Measurements from ENCODE around the gene MCF2L.
A peak's percentile ranks its signal among the peaks of the same experiment; 100 is the strongest.
"Not testable (repeated sequence)": the region's sequence is repeated elsewhere in the genome, so short reads cannot be mapped to it uniquely, and the experiment has no call there.

Gene MCF2L

GRCh38 chr13:113105032-113105920 lies 136.3 kb downstream of the MCF2L start, which contains the start of gene F7:
Gene F7 (plus strand): TSS chr13:113105791. CDS start chr13:113105842, 51 bp downstream.
- no peak for DNase-seq

GRCh38 chr13:113105921-113106452 lies 137.0 kb downstream of the MCF2L start:
- no peak for DNase-seq

GRCh38 chr13:113106711-113107351 lies 137.8 kb downstream of the MCF2L start:
- DNase-seq = no peak

GRCh38 chr13:113108521-113108920 lies 139.5 kb downstream of the MCF2L start:
- DNase-seq = not testable (repeated sequence)

- no peak for DNase-seq
These were observed 140.4 kb downstream of the MCF2L start for GRCh38 chr13:113109151-113110047.

GRCh38 chr13:113110048-113110851 lies 141.2 kb downstream of the MCF2L start:
- DNase-seq = peak in 1 of 5 donors; percentile 6

- DNase-seq = no peak
These were observed 141.9 kb downstream of the MCF2L start for GRCh38 chr13:113110852-113111315.

- DNase-seq = not testable (repeated sequence)
These were observed 142.8 kb downstream of the MCF2L start for GRCh38 chr13:113111821-113112220.

- DNase-seq = not testable (repeated sequence)
These were observed 143.5 kb downstream of the MCF2L start for GRCh38 chr13:113112475-113112874.

GRCh38 chr13:113112893-113113845 lies 144.2 kb downstream of the MCF2L start:
- DNase-seq = no peak

- no peak for DNase-seq
These were observed 144.8 kb downstream of the MCF2L start for GRCh38 chr13:113113846-113114271.

- no peak for DNase-seq
These were observed 145.7 kb downstream of the MCF2L start for GRCh38 chr13:113114511-113115362.

GRCh38 chr13:113115363-113116205 lies 146.6 kb downstream of the MCF2L start:
- DNase-seq = no peak

- no peak for DNase-seq
These were observed 147.3 kb downstream of the MCF2L start for GRCh38 chr13:113116206-113116800.

- DNase-seq = no peak
These were observed 147.9 kb downstream of the MCF2L start for GRCh38 chr13:113116871-113117271.

- DNase-seq = no peak
These were observed 148.4 kb downstream of the MCF2L start for GRCh38 chr13:113117335-113117872.

- no peak for DNase-seq
These were observed 148.9 kb downstream of the MCF2L start for GRCh38 chr13:113117911-113118260.
